GM20000 (cell line): ENCODE data around the gene SLC41A1.
A peak's percentile ranks its signal among the peaks of the same experiment; 100 is the strongest.
"Not testable (repeated sequence)": the region's sequence is repeated elsewhere in the genome, so short reads cannot be mapped to it uniquely, and the experiment has no call there.

ENCODE experiments used
- DNase-seq: peaks from one replicate; pipeline ENCODE4 v3.0.0; 2012; ENCODE audit warnings: low spot score
- CTCF ChIP-seq: IDR thresholded peaks from 2 replicates; pipeline ENCODE4 v1.5.1; 2012; ENCODE audit warnings: mild to moderate bottlenecking, control low read depth; ENCODE audit errors: extremely low read depth, missing control alignments

Gene SLC41A1

GRCh38 chr1:205812878-205813754 is at the start of gene SLC41A1:
Gene SLC41A1 (minus strand): TSS chr1:205813198. CDS start chr1:205810441, 2,757 bp downstream.
- no peak for TF ChIP-seq CTCF

GRCh38 chr1:205861540-205861939 is 48.5 kb upstream of the SLC41A1 start:
- DNase-seq = no peak
- TF ChIP-seq CTCF = no peak

More at GRCh38 chr1:205812878-205813754, at the start of gene SLC41A1:
- DNase-seq = peak; percentile 95

- no peak for DNase-seq
- no peak for TF ChIP-seq CTCF
These were observed 45.4 kb upstream of the SLC41A1 start for GRCh38 chr1:205858141-205858961.

- not testable (repeated sequence) for DNase-seq
These were observed 44.5 kb upstream of the SLC41A1 start for GRCh38 chr1:205857501-205857900.

GRCh38 chr1:205856433-205856832 is 43.4 kb upstream of the SLC41A1 start:
- DNase-seq = no peak
- no peak for TF ChIP-seq CTCF

- DNase-seq = no peak
- TF ChIP-seq CTCF = no peak
These were observed 40.0 kb upstream of the SLC41A1 start for GRCh38 chr1:205852969-205853368.

GRCh38 chr1:205851993-205852392 is 39.0 kb upstream of the SLC41A1 start:
- TF ChIP-seq CTCF = no peak
- no peak for DNase-seq
